Panc1 (cell line): Measurements from ENCODE around the gene MTA1.

ENCODE experiments used
- CTCF ChIP-seq: fragments of 450-650 bp; IDR thresholded peaks from 2 replicates; pipeline ENCODE4 v1.5.1; 2017; ENCODE audit warnings: mild to moderate bottlenecking
- REST ChIP-seq, 2 experiments: IDR thresholded peaks; 2 replicates each; pipeline ENCODE4 v1.6.1; 2011 to 2012; ENCODE audit warnings: low read depth in 2 of 2, control low read depth in 1 of 2, low read length in 1 of 2, mild to moderate bottlenecking in 1 of 2, moderate library complexity in 1 of 2; ENCODE audit not compliant: insufficient read depth in 1 of 2

- TF ChIP-seq REST (IDR thresholded peaks at IDR 0.05; ENCODE audit: insufficient read depth in 1 of 2, low read depth in 2 of 2, low read length in 1 of 2) (no peak), CTCF (no peak)
Observed at GRCh38 chr14:105445290-105445689, 25.7 kb downstream of the MTA1 start.
